GM12892 (cell line): ENCODE measurements around the gene PFKFB4.
A peak's percentile ranks its signal among the peaks of the same experiment; 100 is the strongest.

Source experiments
- DNase-seq: peaks from one replicate; pipeline ENCODE4 v3.0.0; 2011; ENCODE audit not compliant: insufficient read length
- FAIRE-seq: peaks from 2 replicates; lab custom pipeline; 2011; peaks lifted over from hg19 to GRCh38; lab: Jason Lieb, UNC
- POLR2A ChIP-seq: IDR thresholded peaks from 2 replicates; pipeline ENCODE4 v1.6.1; 2011; ENCODE audit warnings: low read depth, low read length, control low read depth
- POLR2AphosphoS5 ChIP-seq: IDR thresholded peaks from 2 replicates; pipeline ENCODE4 v1.6.1; 2011; ENCODE audit warnings: low read depth, low read length, control low read depth
- TAF1 ChIP-seq: IDR thresholded peaks from 2 replicates; pipeline ENCODE4 v1.6.1; 2011; ENCODE audit warnings: low read depth, mild to moderate bottlenecking, control low read depth, low read length, borderline replicate concordance

Gene PFKFB4

DNA sequence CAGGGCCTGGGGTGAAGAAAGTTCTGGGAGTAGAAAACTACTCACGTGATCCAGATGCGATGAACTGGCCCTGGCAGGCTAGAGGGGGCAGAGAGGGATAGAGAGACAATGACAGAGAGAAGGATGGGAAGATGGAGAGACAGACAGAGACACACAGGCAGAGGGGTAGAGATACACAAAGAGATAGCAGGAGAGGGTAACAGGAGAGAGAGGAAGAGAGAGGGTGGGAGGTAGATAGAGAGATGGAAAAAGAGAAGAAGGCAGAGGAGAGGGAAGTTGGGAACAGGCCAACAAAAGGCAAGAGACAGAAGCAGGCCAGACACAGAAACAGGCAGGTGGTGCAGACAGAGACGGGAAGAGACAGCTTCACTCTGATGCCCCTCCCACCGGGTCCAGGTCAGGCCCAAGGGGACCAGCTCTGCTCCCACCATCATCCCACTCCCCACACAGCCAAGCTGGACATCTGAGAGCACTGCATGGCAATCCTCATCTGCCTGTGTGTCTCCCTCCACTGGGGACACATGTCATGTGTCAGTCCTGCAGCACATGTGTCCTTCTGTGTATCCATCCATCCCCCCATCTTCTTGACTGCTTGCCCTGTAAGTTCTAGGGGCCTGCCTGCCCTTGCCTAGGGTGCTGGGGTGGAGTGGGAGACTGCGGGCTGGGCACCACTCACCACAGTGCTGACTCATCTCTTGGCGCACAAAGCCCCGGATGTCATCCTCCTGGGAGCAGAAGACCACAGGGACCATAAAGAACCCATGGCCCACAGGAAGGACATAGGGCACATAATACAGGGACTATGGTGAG, 9.2 kb upstream of the PFKFB4 start:
- FAIRE-seq (peak; percentile 48), DNase-seq (no peak)
- TF ChIP-seq TAF1 (no peak), POLR2AphosphoS5 (no peak), POLR2A (no peak)

DNA sequence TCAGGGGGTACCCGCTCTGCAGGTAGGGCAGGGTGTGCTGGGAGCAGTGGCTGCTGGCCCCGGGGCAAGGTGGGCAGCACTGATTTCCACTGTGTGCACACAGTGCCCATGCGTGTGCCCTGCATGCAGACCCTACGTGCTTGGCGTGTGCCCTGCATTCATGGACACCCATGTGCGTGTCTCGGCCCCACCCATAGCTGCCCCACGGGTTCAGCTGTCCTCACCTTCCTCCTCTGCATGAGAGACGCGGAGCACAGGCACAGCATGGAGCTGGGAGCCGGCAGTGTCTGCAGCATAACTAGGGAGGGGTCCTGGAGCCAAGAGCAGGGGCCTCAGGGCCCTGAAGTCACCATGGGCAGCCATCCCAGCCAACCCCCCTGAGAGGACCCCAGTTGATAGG, 8.6 kb upstream of the PFKFB4 start:
- TF ChIP-seq TAF1: no peak
- TF ChIP-seq POLR2AphosphoS5: no peak
- no peak for TF ChIP-seq POLR2A
- FAIRE-seq: no peak
- DNase-seq: no peak

DNA sequence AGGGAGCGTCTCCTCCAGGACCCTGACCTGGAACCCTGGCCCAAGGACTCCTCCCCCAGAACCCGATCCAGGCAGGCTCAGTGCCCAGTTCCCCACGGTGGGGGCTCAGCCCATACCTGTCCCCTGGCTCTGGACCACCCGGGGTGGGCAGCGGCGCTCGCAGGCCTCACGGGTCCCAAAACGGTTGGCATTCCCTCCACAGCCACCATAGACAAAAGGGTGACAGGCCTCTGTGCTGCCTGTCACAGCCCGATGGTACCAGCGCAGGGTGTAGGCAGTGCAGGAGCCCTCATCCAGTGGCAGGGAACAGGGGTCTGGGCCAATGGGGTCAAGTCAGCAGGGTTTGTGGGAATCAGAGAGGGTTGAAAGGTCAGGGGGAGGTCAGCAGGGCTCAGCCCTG, 8.1 kb upstream of the PFKFB4 start:
- TF ChIP-seq POLR2AphosphoS5 (no peak), TAF1 (no peak), POLR2A (no peak)
- FAIRE-seq (no peak), DNase-seq (no peak)

DNA sequence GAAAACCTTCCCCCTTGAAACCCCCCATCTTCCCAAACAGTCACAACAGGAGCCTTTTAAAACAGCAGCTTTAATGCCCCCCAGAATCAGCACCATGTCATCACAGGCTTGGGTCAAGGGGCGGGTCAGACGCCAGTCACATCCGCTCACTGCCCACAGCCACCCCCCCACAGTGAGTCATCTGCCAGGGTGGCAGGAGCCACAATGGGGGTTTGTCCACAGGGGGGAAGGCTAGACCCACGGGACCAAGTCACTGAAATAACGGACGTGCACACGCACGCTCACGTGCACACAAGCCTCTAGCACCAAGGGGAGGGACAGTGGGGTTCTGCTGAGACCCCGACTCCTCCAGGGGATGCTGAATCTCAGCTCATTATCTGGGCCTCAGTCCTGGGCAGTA, 7.4 kb upstream of the PFKFB4 start:
- no peak for FAIRE-seq
- no peak for DNase-seq
- no peak for TF ChIP-seq TAF1
- no peak for TF ChIP-seq POLR2AphosphoS5
- no peak for TF ChIP-seq POLR2A

DNA sequence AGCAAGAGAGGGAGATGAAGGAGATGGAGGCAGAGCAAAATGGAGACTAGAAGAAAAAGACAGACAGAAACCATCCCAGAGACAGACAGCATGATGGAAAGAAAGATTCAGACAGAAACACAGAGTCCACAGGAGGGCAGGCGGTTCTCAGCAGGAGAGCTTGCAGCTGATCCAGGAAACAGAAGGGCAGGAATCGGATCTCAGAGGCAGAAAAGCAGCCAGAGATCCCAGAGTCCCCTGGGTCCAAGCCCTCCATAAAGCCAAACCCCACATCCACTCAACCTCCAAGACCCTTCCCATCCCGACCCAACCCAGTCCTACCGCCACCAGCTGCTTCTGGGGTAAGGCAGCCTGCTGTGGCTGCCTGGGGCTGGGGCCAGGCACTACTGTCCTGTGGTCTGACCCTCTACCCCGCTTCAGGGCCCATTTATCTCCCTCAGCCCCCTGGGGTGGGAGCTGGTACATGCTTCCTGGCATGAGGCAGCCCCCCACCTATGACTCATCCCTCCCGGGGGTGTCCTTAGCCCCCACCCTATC, 6.8 kb upstream of the PFKFB4 start, which contains the start of gene UCN2:
TSS of gene UCN2 (minus strand) at position 400 of the 537 bp plus-strand sequence. CDS start 657 bp downstream, outside the sequence.
- DNase-seq: no peak
- TF ChIP-seq TAF1: no peak
- FAIRE-seq: no peak

DNA sequence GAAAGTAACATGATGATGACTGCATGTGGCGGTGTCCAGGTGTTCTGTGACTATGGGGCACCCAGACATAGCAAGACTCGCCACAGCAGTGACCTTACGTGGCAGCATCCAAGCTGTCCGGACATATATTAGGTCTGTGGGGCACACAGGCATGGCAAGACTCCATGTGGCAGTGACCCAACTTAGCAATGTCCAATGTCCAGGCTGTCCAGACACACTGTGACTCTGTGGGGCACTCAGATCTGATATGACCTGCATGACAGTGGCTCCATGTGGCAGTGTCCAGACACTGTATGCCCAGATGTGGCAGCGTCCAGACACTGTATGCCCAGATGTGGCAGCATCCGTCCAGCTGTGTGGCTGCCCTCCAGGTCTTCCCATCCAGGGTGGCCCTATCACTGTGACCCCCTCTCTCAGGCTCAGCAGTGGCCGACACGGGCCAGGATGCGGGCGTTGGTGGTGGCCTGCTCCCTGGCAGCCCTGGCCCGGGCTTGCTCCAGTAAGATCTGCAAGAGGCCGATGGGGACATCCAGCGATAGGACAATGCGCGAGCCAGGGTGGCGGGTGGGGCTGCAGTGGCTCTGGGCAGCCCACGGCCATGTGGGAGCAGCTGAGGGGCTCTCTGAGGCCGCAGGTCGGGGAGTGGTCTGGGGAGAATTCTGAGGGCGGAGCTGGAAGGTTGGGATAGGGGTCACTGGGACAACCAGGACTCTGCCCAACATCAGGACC, 5.9 kb upstream of the PFKFB4 start:
- FAIRE-seq: no peak

DNA sequence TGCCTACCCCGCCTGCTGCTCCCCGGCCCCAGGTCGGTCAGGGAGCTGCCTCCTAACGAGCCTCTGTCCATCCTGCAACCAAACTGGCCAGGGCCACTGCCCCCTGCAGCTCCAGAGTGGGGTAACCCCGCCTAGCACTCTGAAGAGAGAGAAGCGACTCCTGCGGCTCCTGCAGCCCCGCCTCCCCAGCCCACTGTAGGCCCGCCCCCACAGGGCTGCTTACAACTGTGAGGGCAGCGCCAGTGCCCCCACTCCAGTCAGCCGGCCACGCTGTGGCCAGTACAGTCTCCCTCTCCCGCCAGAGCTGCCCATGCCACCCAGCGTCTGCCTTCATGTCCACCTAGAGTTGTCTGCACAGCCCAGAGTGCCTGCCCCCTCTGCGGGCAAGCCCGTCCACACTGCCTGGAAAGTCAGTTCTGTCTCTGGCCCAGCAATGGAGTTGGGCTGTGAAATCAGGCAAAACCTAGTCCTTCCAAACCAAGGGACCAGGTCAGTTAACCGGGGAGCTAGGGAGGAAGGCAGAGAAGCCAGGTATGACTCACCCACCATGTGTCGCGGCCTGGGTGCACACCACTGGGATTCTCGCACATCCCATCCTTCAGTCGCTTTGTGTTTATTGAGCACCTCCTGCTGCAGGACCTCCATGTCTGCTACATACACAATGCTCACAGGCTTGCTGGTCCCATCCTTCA, 4.6 kb upstream of the PFKFB4 start:
- DNase-seq: no peak
- TF ChIP-seq POLR2AphosphoS5 (no peak), POLR2A (no peak), TAF1 (no peak)
- no peak for FAIRE-seq

More for the DNA sequence above, 5.9 kb upstream of the PFKFB4 start:
- no peak for TF ChIP-seq POLR2AphosphoS5
- no peak for TF ChIP-seq TAF1
- no peak for TF ChIP-seq POLR2A
- no peak for DNase-seq

DNA sequence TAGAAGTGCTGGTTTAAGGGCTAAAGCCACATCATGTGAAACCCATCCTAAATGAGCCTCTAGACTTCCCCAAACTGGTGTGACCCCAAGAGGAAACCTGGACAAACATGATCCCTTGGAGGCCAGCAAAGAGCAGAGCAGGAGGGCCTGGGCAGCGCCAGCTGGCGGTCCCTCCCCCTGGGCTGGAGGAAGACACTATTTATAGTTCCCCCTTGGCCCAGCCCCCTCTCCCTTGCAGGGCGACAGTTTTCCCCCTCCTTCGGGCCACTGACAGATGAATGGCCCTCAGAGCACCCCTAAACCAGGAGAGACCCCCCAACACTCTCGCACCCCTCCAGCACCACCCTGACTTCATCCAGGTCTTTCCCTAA, 4.0 kb upstream of the PFKFB4 start:
- no peak for DNase-seq
- TF ChIP-seq POLR2A: no peak
- TF ChIP-seq POLR2AphosphoS5: no peak
- TF ChIP-seq TAF1: no peak
- no peak for FAIRE-seq

DNA sequence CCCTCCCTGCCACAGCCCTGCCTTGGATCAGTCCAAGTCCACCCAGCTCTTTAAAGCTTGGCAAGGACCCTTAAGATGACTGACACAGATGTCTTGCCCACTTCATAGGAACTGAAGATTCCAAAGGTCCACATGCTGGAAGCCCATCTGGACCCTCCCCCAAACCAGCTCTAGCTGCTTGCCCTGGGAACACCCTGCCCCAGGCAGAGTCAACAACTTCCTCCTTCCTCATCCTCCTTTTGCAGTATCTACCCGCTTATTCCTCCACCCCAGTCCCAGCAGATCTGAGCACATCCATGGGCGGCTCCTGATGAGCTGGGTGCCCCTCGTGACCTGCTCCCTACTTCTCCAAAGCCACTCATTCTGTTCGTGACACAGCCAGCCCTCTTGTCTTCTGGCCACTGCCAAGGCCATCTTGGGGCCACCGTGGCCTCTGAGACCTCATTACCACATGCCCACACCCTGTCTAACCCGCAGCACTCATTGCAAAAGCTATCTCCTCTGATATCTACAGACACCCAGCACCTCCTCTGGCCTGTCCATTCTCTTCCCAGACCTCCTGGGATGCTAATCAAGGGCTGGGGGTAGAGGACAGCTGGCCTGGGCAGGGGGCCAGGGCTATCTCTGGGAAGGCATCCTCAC, 2.0 kb upstream of the PFKFB4 start:
- FAIRE-seq (no peak), DNase-seq (no peak)

DNA sequence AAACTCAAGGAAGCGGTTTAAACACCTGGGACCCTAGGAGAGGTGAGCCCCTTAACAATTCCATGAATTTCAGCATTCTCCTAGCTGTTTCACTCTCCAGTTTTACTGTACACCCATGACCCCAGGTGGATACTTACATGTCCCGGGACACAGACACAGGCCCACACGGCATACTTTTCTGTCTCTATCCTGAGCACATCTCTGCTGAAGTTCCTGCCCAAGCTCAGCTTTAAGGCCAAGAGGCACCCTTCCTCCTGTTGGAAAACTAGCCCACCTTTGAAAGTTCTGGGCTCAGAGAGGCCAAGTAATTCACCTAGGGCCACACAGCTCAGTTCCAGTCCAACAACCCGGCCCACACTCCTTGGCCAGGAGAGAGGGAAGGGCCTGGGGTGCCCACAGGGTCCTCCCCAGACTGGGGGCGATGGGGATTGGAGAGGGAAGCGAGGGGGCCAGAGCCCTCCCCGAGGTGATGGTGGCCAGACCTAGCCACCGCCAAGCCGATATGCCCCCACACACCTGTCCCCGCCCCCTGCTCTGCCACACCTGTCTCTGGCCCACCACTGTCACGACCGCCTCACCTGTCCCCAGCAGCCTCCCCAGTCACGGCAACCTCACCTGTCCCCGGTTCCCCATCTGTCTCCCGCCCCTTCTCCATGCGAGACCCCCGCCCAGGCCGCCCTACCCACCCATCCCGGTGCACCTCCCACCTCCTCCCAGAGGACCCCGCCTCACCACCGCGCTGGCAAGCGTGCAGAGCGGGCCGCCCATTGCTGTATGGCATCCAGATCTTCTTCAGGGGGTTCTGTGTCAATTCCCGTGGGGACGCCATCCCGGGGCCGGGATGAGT, 431 bp downstream of the PFKFB4 start:
- FAIRE-seq (peak; percentile 9), DNase-seq (no peak)
- no peak for TF ChIP-seq TAF1
- no peak for TF ChIP-seq POLR2A
- no peak for TF ChIP-seq POLR2AphosphoS5

More for the DNA sequence above, 2.0 kb upstream of the PFKFB4 start:
- TF ChIP-seq POLR2AphosphoS5 (no peak), TAF1 (no peak), POLR2A (no peak)
